K562 (cell line): ENCODE measurements around the gene TMEM267. TPM values are rescaled to one million over a fixed set of nuclear protein-coding genes. Genes with fewer than 3 reads are reported as not detected.

Experiments used
- ATF1 ChIP-seq, 2 experiments: fragments of 450-650 bp in 1 of 2; IDR thresholded peaks; 2 replicates each; pipeline ENCODE4 v1.6.1; 2016; ENCODE audit warnings: missing compliant biosample characterization in 1 of 2, missing genetic modification characterization in 1 of 2
- CHCHD3 ChIP-seq: fragments of 250-450 bp; sonication (Bioruptor Pico); IDR thresholded peaks from 2 replicates; pipeline ENCODE4 v2.1.2; 2022; ENCODE audit warnings: mild to moderate bottlenecking
- PRPF4 ChIP-seq: fragments of 200-400 bp; formaldehyde crosslinking; IDR thresholded peaks from one replicate; pipeline ENCODE4 v1.6.1; 2017; ENCODE audit warnings: low read length, low read depth, mild to moderate bottlenecking; ENCODE audit not compliant: insufficient read depth, poor library complexity, severe bottlenecking
- SP2 ChIP-seq: IDR thresholded peaks from 2 replicates; pipeline ENCODE4 v1.6.1; 2011; ENCODE audit warnings: mild to moderate bottlenecking, low read depth, low read length, moderate library complexity; ENCODE audit not compliant: poor library complexity, severe bottlenecking; ENCODE audit errors: extremely low read depth
- ZKSCAN8 ChIP-seq: fragments of 200-800 bp; sonication (Bioruptor generic); IDR thresholded peaks from 2 replicates; pipeline ENCODE4 v1.6.1; 2016; ENCODE audit warnings: missing genetic modification characterization, missing compliant biosample characterization
- ZNF561 ChIP-seq: fragments of 450-650 bp; formaldehyde crosslinking; conservative IDR thresholded peaks from 2 replicates; pipeline ENCODE4 v1.4.0; 2020; ENCODE audit warnings: mild to moderate bottlenecking, moderate library complexity
- polyA plus RNA-seq, 8 experiments: library from polyadenylated mRNA; depleted of rRNA in 4 of 8; stranded (reverse) in 5 of 8; unstranded in 3 of 8; fragments of >200 nt; fragmentation: Nextera tagmentation in 2 of 8; fragmentation: Illumina TruSeq in 1 of 8; extraction: Ambion mirVana in 2 of 8; extraction: Trizol in 1 of 8; gene quantifications; 2 replicates each; pipeline versions ENCODE4 v1.2.1 to v1.2.3, GENCODE V29; 2011 to 2014; ENCODE audit warnings: inconsistent platforms in 1 of 8, missing spikeins in 1 of 8
- total RNA-seq, 7 experiments: library from RNA; depleted of rRNA in 6 of 7; stranded (reverse); fragments of >200 nt in 6 of 7; fragmentation: Illumina TruSeq in 2 of 7; extraction: Trizol in 2 of 7; gene quantifications; 2 replicates each; pipeline versions ENCODE4 v1.2.1 to v1.2.3, GENCODE V29; 2011 to 2021; ENCODE audit warnings: low replicate concordance in 1 of 7
- TF ChIP-seq, protein P1 (sequence below): fragments of 250-450 bp; sonication (Bioruptor Pico); IDR thresholded peaks from 2 replicates; pipeline ENCODE4 v1.4.0; 2020; ENCODE audit warnings: mild to moderate bottlenecking, moderate library complexity, borderline replicate concordance
- TF ChIP-seq, protein P2 (sequence below): fragments of 250-450 bp; sonication (Bioruptor Pico); IDR thresholded peaks from 2 replicates; pipeline ENCODE4 v1.8.0; 2022; ENCODE audit warnings: moderate library complexity, mild to moderate bottlenecking, inconsistent platforms
- TF ChIP-seq, protein P3 (sequence below): fragments of 450-650 bp; IDR thresholded peaks from 2 replicates; pipeline ENCODE4 v1.6.1; 2016; ENCODE audit warnings: low read depth
- TF ChIP-seq, protein P4 (sequence below): fragments of 250-450 bp; sonication (Bioruptor Pico); IDR thresholded peaks from 2 replicates; pipeline ENCODE4 v1.5.0; 2021; ENCODE audit warnings: mild to moderate bottlenecking, moderate library complexity

TMEM267 gene
- total and polyA plus RNA-seq, 9 of the 15 experiments (the other 6 are each of a cell fraction or from before 2014, with no cell fraction given), result 8.1 to 61.1 (median 17.8) TPM

DNA sequence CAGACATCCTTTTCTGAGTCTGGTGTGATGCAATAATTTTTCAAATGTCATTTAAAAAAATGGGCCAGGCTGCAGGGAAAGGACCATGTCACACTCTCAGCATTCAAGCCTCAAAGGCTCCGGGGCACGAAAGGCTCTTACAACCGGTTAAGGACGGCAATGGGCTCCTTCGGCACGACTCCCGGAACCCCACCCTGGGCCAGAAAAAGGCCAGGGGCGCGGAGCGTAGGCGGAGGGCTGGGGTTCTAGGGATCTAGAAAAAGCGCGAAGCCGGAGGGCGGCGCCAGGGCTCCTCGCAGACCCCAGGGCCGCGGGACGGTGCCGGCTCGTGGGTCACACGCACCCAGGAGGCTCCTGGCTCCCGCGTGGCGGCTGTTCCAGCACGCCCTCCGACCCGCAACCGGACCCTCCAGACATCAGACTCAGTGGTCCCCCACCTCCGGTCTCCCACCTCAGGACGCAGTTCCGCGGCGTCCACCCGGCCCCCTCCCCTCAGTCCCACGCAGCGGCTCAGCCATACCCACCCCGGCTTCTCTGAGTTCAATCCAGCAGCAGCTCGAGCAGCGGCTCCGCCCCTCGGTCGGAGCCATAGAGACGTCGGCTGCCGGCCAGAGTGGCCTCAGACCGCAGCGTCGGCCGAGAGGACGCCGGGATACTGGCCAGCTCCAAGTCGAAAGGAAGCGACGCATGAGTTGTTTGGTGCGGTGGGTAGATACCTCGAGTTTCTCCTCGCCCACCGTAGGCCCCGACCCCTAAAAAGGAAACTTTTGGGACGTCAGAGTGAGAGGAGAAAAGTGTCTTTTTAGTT lies at the start of gene TMEM267 (continued):
- TF ChIP-seq SP2 (peak; percentile 94), PRPF4 (peak; percentile 95), ATF1 (CRISPR knock-in tag; IDR thresholded peaks at IDR 0.05) (no peak), ATF1 (tag; IDR thresholded peaks at IDR 0.05) (peak; percentile 93), CHCHD3 (CRISPR knock-in tag) (no peak), ZKSCAN8 (CRISPR knock-in tag) (no peak), ZNF561 (CRISPR knock-in tag) (no peak)
- TF ChIP-seq, protein P1, sequence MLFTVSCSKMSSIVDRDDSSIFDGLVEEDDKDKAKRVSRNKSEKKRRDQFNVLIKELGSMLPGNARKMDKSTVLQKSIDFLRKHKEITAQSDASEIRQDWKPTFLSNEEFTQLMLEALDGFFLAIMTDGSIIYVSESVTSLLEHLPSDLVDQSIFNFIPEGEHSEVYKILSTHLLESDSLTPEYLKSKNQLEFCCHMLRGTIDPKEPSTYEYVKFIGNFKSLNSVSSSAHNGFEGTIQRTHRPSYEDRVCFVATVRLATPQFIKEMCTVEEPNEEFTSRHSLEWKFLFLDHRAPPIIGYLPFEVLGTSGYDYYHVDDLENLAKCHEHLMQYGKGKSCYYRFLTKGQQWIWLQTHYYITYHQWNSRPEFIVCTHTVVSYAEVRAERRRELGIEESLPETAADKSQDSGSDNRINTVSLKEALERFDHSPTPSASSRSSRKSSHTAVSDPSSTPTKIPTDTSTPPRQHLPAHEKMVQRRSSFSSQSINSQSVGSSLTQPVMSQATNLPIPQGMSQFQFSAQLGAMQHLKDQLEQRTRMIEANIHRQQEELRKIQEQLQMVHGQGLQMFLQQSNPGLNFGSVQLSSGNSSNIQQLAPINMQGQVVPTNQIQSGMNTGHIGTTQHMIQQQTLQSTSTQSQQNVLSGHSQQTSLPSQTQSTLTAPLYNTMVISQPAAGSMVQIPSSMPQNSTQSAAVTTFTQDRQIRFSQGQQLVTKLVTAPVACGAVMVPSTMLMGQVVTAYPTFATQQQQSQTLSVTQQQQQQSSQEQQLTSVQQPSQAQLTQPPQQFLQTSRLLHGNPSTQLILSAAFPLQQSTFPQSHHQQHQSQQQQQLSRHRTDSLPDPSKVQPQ (CRISPR knock-in tag), result no peak
- TF ChIP-seq, protein P2, sequence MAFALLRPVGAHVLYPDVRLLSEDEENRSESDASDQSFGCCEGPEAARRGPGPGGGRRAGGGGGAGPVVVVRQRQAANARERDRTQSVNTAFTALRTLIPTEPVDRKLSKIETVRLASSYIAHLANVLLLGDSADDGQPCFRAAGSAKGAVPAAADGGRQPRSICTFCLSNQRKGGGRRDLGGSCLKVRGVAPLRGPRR (CRISPR knock-in tag), result no peak
- TF ChIP-seq, protein P3, sequence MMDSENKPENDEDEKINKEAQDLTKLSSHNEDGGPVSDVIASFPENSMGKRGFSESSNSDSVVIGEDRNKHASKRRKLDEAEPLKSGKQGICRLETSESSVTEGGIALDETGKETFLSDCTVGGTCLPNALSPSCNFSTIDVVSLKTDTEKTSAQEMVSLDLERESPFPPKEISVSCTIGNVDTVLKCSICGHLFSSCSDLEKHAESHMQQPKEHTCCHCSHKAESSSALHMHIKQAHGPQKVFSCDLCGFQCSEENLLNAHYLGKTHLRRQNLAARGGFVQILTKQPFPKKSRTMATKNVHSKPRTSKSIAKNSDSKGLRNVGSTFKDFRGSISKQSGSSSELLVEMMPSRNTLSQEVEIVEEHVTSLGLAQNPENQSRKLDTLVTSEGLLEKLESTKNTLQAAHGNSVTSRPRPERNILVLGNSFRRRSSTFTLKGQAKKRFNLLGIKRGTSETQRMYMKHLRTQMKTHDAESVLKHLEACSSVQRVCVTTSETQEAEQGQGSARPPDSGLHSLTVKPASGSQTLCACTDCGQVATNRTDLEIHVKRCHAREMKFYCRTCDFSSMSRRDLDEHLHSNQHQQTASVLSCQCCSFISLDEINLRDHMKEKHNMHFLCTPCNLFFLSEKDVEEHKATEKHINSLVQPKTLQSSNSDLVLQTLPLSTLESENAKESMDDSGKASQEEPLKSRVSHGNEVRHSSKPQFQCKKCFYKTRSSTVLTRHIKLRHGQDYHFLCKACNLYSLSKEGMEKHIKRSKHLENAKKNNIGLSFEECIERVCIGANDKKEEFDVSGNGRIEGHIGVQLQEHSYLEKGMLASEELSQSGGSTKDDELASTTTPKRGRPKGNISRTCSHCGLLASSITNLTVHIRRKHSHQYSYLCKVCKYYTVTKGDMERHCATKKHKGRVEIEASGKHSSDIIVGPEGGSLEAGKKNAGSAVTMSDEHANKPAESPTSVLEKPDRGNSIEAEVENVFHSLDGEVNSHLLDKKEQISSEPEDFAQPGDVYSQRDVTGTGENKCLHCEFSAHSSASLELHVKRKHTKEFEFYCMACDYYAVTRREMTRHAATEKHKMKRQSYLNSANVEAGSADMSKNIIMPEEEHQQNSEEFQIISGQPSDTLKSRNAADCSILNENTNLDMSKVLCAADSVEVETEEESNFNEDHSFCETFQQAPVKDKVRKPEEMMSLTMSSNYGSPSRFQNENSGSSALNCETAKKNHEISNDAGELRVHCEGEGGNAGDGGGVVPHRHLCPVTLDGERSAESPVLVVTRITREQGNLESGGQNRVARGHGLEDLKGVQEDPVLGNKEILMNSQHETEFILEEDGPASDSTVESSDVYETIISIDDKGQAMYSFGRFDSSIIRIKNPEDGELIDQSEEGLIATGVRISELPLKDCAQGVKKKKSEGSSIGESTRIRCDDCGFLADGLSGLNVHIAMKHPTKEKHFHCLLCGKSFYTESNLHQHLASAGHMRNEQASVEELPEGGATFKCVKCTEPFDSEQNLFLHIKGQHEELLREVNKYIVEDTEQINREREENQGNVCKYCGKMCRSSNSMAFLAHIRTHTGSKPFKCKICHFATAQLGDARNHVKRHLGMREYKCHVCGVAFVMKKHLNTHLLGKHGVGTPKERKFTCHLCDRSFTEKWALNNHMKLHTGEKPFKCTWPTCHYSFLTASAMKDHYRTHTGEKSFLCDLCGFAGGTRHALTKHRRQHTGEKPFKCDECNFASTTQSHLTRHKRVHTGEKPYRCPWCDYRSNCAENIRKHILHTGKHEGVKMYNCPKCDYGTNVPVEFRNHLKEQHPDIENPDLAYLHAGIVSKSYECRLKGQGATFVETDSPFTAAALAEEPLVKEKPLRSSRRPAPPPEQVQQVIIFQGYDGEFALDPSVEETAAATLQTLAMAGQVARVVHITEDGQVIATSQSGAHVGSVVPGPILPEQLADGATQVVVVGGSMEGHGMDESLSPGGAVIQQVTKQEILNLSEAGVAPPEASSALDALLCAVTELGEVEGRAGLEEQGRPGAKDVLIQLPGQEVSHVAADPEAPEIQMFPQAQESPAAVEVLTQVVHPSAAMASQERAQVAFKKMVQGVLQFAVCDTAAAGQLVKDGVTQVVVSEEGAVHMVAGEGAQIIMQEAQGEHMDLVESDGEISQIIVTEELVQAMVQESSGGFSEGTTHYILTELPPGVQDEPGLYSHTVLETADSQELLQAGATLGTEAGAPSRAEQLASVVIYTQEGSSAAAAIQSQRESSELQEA, result no peak
- TF ChIP-seq, protein P4, sequence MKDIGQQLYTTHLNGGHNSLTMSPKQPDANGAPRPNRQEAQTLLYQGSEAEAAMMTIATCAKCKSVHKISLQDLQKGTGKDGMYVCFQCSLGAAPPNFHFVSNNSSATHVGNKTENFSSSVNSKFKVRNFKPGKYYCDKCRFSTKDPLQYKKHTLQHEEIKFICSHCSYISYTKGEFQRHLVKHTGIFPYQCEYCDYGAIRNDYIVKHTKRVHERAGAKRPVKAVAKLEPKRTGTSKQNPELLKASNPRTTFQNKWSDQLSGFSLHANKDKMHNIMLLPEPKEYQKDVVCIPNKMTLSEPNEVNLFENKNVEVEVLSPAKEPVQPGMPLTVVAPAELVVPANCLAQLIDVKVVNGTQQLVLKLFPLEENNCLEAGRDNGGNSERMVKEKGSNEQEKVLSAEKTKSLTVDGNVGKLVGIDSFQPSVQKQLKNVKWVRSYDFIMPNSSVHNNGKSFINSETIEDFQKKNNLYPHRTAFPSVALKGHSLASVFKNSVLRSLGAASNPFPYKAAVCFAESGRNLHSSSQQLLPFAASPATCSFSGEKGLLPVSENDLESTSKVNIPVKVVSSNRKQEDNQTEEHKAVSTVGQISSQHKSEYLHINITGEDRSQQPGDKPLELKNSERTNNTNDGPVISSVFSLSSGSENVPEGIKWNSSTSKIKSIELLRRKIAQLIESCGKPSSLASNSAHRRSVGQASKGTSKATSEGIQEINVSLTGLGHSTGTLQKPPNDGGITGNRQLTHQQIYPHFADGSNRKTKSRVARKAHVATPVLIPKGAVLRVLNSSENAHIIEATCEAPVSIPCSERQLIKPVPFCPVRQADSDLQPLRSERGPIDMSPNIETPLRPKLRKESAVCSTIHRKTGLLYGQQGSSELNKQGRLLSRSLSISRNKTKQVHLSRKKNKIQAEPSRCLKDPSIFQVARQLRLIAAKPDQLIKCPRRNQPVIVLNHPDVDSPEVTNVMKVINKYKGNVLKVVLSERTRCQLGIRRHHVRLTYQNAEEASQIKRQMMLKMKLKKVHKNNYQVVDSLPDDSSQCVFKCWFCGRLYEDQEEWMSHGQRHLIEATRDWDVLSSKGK, result no peak
